Panc1 (cell line): ENCODE measurements around the gene NT5C1B. TPM values are rescaled to one million over a fixed set of nuclear protein-coding genes. Genes with fewer than 3 reads are reported as not detected.

Experiments used
- ATAC-seq: fragments of 200-7000 bp; cut with Tn5 transposase; 2 replicates; pipeline ENCODE4 v1.9.1; 2020; ENCODE audit warnings: mild to moderate bottlenecking, moderate library complexity
- BruUV-seq: library from RNA; stranded (reverse); fragments of 400-500 nt; replicated peaks from 2 replicates; lab custom pipeline; 2021; lab: Mats Ljungman, UMichigan
- CTCF ChIA-PET: fragments of 300-600 bp; sonication (Branson Sonifier 250); formaldehyde crosslinking; loops from one replicate; lab custom pipeline; 2022; ENCODE audit warnings: antibody characterized with exemption; lab: Charles Lee
- POLR2A ChIA-PET: fragments of 300-600 bp; sonication (Branson Sonifier 250); formaldehyde crosslinking; loops from one replicate; lab custom pipeline; 2022; ENCODE audit warnings: antibody characterized with exemption; lab: Charles Lee
- DNase-seq: peaks from one replicate; pipeline ENCODE4 v3.0.0-alpha.2; 2010; ENCODE audit warnings: low read depth, low spot score
- H3K27ac ChIP-seq: 2 replicates; pipeline ENCODE4 v1.5.1; 2011; ENCODE audit warnings: mild to moderate bottlenecking, low read length, inconsistent platforms
- H3K27me3 ChIP-seq: fragments of 200-500 bp; sonication (Bioruptor generic); 2 replicates; pipeline ENCODE4 v1.6.0; 2014; ENCODE audit warnings: low read length, inconsistent platforms; ENCODE audit not compliant: control insufficient read depth, insufficient read depth
- H3K36me3 ChIP-seq: fragments of 200-500 bp; sonication (Bioruptor generic); 2 replicates; pipeline ENCODE4 v1.5.1; 2014; ENCODE audit warnings: inconsistent platforms, mild to moderate bottlenecking, low read length, moderate library complexity; ENCODE audit not compliant: control insufficient read depth, insufficient read depth
- H3K4me1 ChIP-seq: 2 replicates; pipeline ENCODE4 v1.5.1; 2011; ENCODE audit warnings: inconsistent platforms, mild to moderate bottlenecking, low read length, moderate library complexity; ENCODE audit not compliant: control insufficient read depth, insufficient read depth
- H3K4me3 ChIP-seq, 2 experiments: 2 replicates each; pipeline ENCODE4 v1.5.1; 2011 to 2012; ENCODE audit warnings: low read depth in 2 of 2, low read length in 2 of 2, mild to moderate bottlenecking in 2 of 2, inconsistent platforms in 1 of 2, moderate library complexity in 1 of 2
- H3K9me3 ChIP-seq: fragments of 200-500 bp; sonication (Bioruptor generic); 2 replicates; pipeline ENCODE4 v1.5.1; 2014; ENCODE audit warnings: low read depth, mild to moderate bottlenecking, inconsistent platforms, low read length, moderate library complexity; ENCODE audit not compliant: control insufficient read depth, insufficient read depth
- CTCF ChIP-seq: fragments of 450-650 bp; IDR thresholded peaks from 2 replicates; pipeline ENCODE4 v1.5.1; 2017; ENCODE audit warnings: mild to moderate bottlenecking
- POLR2AphosphoS5 ChIP-seq: IDR thresholded peaks from 2 replicates; pipeline ENCODE4 v1.6.1; 2012; ENCODE audit warnings: mild to moderate bottlenecking, low read depth, low read length, moderate library complexity
- REST ChIP-seq, 2 experiments: IDR thresholded peaks; 2 replicates each; pipeline ENCODE4 v1.6.1; 2011 to 2012; ENCODE audit warnings: low read depth in 2 of 2, control low read depth in 1 of 2, low read length in 1 of 2, mild to moderate bottlenecking in 1 of 2, moderate library complexity in 1 of 2; ENCODE audit not compliant: insufficient read depth in 1 of 2
- SIN3A ChIP-seq: IDR thresholded peaks from 2 replicates; pipeline ENCODE4 v1.6.1; 2012; ENCODE audit warnings: low read depth, mild to moderate bottlenecking, low read length, moderate library complexity, borderline replicate concordance; ENCODE audit not compliant: insufficient read depth
- TCF7L2 ChIP-seq: IDR thresholded peaks from 2 replicates; pipeline ENCODE4 v1.6.1; 2011; ENCODE audit warnings: mild to moderate bottlenecking, low read depth, low read length, inconsistent platforms
- in situ Hi-C: cut with HindIII; loops from 2 replicates; pipeline ENCODE4 v1.10.0; 2016; ENCODE audit warnings: low sequenced_read_pairs, low pct_unique_long_range_greater_than_20kb
- intact Hi-C: fragments of 100-400 bp; cut with micrococcal nuclease; formaldehyde crosslinking; loops from one replicate; pipeline ENCODE4 v1.10.0; 2022; ENCODE audit not compliant: unreplicated experiment
- total RNA-seq: library from RNA; stranded (reverse); gene quantifications from one replicate; pipeline ENCODE4 v1.2.1, GENCODE V29; 2021; ENCODE audit not compliant: unreplicated experiment

NT5C1B gene
- total RNA-seq, 1 experiment from 2014 or later: not detected

GRCh38 chr2:18580606-18581005, 8.8 kb downstream of the NT5C1B start:
- no peak for TF ChIP-seq POLR2AphosphoS5
- no peak for TF ChIP-seq REST (IDR thresholded peaks at IDR 0.05; ENCODE audit: insufficient read depth in 1 of 2, low read depth in 2 of 2, low read length in 1 of 2)
- TF ChIP-seq TCF7L2: no peak
- TF ChIP-seq SIN3A: no peak
- TF ChIP-seq CTCF: no peak
- ChIA-PET CTCF (no interaction called here), POLR2A (no interaction called here)
- no peaks in the 10 kb centered on the region for H3K27me3 ChIP-seq
- no peaks in the 10 kb centered on the region for H3K36me3 ChIP-seq
- intact Hi-C loops (no loop called here), in situ Hi-C loops (no loop called here)
- H3K4me3 ChIP-seq: no peak overlapping the region
- H3K27ac ChIP-seq: no peak overlapping the region
- BruUV-seq: no TSS peak
- ATAC-seq (no peak), DNase-seq (no peak)
- H3K9me3 ChIP-seq: no peaks in the 10 kb centered on the region
- H3K4me1 ChIP-seq: no peaks in the 10 kb centered on the region

- ChIA-PET POLR2A (no interaction called here), CTCF (no interaction called here)
- Histone ChIP-seq H3K36me3 (no peaks in the 10 kb centered on the region), H3K4me3 (no peak overlapping the region), H3K4me1 (no peaks in the 10 kb centered on the region), H3K27me3 (no peaks in the 10 kb centered on the region), H3K27ac (no peak overlapping the region), H3K9me3 (no peaks in the 10 kb centered on the region)
- ATAC-seq (no peak), DNase-seq (no peak)
- BruUV-seq: no TSS peak
- intact Hi-C loops (no loop called here), in situ Hi-C loops (no loop called here)
- no peak for TF ChIP-seq SIN3A
- TF ChIP-seq REST (IDR thresholded peaks at IDR 0.05; ENCODE audit: insufficient read depth in 1 of 2, low read depth in 2 of 2, low read length in 1 of 2): no peak
- no peak for TF ChIP-seq TCF7L2
- no peak for TF ChIP-seq CTCF
These were observed 11.3 kb downstream of the NT5C1B start for GRCh38 chr2:18578033-18578432.
